Astrocyte of the cerebellum (primary cell): ENCODE data around the gene TIMM9.
"Not testable (repeated sequence)": the region's sequence is repeated elsewhere in the genome, so short reads cannot be mapped to it uniquely, and the experiment has no call there.

Source experiments
- DNase-seq: peaks from one replicate; pipeline ENCODE4 v3.0.0-alpha.2; 2011; ENCODE audit warnings: low read depth
- H3K4me3 ChIP-seq: 2 replicates; pipeline ENCODE4 v1.5.1; 2011; ENCODE audit warnings: mild to moderate bottlenecking, low read depth, low read length, moderate library complexity
- in situ Hi-C: cut with HindIII; loops from 2 replicates; pipeline ENCODE4 v1.10.0; 2017; ENCODE audit warnings: low sequenced_read_pairs
- TF ChIP-seq, protein P1 (sequence below): IDR thresholded peaks from 2 replicates; pipeline ENCODE4 v1.5.1; 2012; ENCODE audit warnings: low read length, low read depth, moderate library complexity, mild to moderate bottlenecking; ENCODE audit errors: missing control alignments

TIMM9 gene

DNA sequence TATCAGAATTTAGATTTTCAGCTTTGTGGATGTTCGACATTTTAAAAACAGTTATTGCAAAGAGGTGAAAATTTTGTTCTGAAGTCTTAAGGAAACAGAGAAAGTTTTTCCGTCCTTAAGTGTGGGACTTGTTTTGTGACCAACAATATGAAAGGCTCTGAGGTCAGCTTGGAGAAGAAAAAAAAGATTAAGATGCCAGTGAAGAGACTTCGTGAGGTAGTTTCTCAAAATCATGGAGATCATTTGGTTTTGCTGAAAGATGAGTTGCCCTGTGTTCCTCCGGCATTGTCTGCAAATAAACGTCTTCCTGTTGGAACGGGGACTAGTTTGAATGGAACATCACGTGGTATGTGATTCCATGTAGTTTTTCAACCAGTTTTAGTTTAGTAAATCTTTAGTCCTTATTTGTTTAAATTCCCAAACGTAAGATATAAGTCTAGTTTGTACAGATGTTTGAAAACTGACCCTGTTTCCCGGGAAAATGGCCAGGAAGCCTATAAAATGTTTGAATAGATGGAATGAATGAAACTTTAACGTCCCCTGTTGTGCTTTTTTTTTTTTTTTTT, 870 bp upstream of the TIMM9 start:
- TF ChIP-seq, protein P1, sequence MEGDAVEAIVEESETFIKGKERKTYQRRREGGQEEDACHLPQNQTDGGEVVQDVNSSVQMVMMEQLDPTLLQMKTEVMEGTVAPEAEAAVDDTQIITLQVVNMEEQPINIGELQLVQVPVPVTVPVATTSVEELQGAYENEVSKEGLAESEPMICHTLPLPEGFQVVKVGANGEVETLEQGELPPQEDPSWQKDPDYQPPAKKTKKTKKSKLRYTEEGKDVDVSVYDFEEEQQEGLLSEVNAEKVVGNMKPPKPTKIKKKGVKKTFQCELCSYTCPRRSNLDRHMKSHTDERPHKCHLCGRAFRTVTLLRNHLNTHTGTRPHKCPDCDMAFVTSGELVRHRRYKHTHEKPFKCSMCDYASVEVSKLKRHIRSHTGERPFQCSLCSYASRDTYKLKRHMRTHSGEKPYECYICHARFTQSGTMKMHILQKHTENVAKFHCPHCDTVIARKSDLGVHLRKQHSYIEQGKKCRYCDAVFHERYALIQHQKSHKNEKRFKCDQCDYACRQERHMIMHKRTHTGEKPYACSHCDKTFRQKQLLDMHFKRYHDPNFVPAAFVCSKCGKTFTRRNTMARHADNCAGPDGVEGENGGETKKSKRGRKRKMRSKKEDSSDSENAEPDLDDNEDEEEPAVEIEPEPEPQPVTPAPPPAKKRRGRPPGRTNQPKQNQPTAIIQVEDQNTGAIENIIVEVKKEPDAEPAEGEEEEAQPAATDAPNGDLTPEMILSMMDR, result no peak
- peak; percentile 32 for DNase-seq
- in situ Hi-C loops, result no loop called here
- H3K4me3 ChIP-seq, result peak overlapping the region; percentile 84

DNA sequence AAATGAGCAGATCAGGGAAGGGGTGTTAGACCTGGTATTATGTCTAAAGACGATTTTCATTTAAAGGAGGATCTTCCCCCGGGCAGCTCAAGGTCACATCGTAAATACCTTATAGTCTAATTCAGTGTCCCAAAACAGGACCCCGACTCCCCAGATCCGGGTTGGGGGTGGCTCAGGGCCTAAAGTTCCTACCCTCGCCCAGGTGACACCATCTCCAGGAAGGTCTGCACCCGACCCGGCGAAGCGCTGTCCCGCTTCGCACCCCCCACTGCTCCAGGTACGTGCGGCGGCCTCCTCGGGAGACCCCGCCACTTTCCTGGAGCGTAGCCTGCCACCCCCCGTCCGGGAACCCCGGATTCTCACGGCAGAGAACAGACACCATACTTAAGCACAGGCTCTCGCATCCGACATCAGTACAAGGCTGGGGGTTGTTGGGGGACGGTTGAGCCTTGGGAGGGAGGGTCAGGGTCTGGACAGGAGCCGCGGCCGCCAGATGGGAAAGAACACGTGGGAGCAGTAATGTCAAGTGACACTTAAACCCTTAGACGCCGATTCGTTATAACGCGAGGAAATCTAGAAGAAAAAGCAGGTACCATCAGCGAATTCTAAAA, 556 bp downstream of the TIMM9 start:
- in situ Hi-C loops, result no loop called here
- H3K4me3 ChIP-seq, result peak overlapping the region; percentile 84
- TF ChIP-seq, protein P1, result no peak
- DNase-seq, result peak; percentile 34

DNA sequence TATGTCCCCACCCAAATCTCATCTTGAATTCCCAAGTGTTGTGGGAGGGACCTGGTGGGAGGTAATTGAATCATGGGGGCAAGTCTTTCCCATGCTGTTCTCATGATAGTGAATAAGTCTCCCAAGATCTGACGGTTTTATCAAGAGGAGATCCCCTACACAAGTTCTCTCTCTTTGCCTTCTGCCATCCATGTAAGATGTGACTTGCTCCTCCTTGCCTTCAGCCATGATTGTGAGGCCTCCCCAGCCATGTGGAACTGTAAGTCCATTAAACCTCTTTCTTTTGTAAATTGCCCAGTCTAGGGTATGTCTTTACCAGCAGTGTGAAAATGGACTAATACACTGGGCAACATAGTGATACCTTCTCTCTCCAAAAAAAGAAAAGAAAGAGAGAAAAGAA, 10.4 kb downstream of the TIMM9 start:
- in situ Hi-C loops, DNase-seq: not testable (repeated sequence)

DNA sequence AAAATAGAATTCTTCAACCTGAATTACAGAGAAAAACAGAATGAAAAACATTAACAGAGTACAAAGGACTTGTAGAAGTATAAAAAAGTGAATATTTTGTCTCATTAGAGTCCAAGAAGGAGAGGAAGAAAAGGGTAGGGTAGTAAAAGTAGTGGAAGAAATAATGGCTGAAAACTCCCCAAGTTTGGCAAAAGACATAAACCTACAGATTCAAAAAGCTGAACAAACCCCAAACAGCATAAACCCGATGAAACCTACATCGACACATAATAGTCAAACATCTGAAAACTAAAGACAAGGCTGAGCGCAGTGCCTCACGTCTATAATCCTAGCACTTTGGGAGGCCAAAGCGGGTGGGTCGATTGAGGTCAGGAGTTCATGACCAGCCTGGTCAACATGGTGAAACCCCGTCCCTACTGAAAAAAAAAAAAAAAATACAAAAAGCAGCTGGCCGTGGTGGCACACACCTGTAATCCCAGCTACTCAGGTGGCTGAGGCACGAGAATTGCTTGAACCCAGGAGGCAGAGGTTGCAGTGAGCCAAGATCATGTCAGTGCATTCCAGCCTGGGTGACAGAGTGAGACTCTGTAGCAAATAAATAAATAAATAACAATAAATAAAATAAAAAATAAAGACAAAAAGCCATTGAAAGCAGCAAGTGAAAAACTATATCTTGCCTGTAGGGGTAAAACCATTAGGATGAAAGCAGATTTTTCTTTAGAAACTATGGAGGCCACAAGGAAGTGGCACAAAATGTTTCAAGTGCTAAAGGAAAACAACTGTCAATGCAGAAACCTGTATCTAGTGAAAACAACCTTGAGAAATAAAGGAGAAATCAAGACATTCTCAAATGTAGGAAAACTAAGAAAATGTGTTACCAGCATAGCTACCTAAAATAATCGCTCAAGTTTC, 11.4 kb downstream of the TIMM9 start:
- in situ Hi-C loops, result no loop called here
- no peak overlapping the region for H3K4me3 ChIP-seq
- TF ChIP-seq, protein P1, result no peak
- no peak for DNase-seq

More for the DNA sequence above, 10.4 kb downstream of the TIMM9 start:
- H3K4me3 ChIP-seq, result not testable (repeated sequence)

DNA sequence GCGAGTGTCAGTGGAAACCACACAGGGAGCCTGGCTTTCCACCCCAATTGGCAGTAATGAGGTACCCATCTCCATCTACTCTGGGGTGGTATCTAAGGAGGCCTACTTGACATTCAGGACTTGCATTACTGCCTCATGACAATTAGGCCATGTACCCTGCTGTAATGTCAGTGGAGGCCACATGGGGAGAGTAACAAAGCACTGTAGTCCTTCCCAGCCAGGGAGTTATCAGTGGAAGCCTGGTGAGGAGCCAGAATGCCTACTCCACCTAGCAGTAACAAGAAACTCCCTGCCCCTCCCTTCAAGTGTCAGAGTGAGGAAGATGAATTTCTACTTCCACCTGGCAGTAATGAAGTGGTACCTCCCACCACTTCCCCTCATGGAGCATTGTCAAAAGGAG, 12.5 kb downstream of the TIMM9 start:
- in situ Hi-C loops, result no loop called here
- DNase-seq, result no peak
- TF ChIP-seq, protein P1, result no peak

DNA sequence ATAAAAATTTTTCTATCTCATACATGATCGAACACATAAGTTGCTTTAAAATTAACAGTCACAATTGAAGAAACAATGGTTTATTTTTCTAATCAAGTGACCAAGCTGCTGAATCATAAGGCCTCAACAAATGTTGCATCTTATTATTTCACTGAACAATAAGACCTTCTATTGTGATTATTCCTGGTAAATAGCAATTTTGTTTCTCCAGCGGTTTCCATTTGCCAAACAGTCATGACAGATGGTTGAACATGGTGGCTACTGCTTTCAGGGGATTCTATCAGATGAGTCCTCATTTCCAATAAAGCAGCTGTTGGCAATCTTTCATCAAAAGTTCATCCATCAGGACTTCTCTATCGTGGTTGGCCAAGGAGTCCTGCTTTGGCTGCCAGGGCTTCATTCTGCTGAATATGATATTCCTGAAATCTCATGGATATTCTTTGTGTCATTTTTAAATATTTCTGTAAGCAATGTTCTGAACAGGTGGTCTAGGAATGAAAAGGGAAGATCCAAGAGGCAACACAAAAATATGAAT, 18.6 kb downstream of the TIMM9 start:
- TF ChIP-seq, protein P1, result no peak
- no peak overlapping the region for H3K4me3 ChIP-seq

More for the DNA sequence above, 12.5 kb downstream of the TIMM9 start:
- H3K4me3 ChIP-seq, result no peak overlapping the region

DNA sequence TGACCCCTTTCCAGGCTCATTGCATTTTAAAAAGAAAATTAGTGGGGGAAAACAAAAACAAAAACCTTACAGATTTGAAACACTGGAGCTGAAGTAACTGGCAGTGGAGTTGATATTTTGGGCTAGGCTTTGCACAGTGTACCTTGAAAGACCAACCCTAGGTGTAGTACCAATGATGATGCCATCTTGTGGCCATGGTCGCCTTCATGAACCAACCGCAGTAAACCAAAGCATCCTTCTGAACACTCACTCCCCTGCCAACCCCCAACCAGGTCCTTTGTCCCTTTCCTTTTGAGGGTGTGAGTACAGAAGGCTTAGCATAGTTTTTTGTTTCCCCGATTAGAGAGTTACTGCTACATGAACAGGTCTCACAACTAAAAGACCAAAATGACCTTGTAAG, 25.7 kb downstream of the TIMM9 start:
- H3K4me3 ChIP-seq, result no peak overlapping the region
- in situ Hi-C loops, result no loop called here
- TF ChIP-seq, protein P1, result no peak
- DNase-seq, result no peak

More for the DNA sequence above, 18.6 kb downstream of the TIMM9 start:
- in situ Hi-C loops, result no loop called here
- DNase-seq, result no peak
